ENCODE results near the gene CRISPLD2.

CRISPLD2 gene

DNA sequence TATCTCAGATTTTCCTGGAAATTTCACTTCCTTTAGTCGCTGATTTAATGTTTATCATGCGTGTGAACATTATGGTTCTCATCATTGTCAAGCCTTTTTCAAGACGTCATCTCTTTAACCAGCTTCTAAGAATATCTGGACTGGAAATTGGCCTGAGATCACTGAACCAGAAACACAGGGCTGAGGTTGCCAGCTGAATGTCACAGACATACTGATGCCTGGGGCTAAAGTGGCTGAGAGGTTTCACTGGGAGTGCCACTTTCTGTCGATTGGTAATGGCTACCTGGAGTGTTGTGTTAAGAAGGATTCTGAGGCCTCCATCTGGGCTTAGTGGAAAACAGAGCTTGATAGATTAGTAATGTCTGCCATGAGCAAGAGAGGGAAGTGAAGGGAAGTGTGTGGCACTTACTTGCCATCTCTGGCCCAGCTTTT lies 54.2 kb downstream of the CRISPLD2 start:
- H3K4me3 ChIP-seq (ENCODE audit: low read depth, low read length), result no peak overlapping the region
- no peak for DNase-seq (ENCODE audit: low read depth)

DNA sequence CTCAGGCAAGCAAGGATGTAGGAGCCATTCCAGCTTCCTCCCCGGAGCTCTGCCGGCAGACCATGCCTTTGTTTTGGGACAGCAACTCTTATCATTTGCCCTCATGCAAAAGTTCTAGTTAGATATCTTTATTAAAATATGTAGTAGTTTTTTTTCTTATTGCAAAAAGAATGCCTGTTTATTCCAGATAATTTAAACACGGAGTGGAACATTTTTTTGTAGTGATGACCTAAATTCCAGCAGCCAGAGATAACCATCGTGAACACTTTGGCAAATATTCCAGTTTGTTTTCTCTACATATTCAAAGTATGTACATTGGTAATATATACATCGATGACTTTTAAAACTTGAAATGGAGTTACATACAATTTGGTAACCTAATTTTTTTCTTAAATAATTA lies 54.8 kb downstream of the CRISPLD2 start:
- H3K4me3 ChIP-seq (ENCODE audit: low read depth, low read length), result no peak overlapping the region
- no peak for DNase-seq (ENCODE audit: low read depth)

DNA sequence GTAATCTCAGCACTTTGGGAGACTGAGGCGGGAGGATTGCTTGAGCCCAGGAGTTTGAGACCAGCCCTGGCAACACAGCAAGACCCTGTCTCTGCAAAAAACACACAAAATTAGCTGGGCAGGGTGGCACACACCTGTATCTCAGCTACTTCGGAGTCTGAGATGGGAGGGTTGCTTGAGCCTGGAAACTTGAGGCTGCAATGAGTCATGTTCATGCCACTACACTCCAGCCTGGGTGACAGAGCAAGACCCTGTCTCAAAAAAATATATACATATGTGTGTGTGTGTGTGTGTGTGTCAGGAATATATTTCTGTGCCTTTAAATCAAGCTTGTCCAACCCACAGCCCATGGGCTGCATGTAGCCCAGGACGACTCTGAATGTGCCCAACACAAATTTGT lies 55.2 kb downstream of the CRISPLD2 start:
- DNase-seq (ENCODE audit: low read depth), result no peak
- no peak overlapping the region for H3K4me3 ChIP-seq (ENCODE audit: low read depth, low read length)

DNA sequence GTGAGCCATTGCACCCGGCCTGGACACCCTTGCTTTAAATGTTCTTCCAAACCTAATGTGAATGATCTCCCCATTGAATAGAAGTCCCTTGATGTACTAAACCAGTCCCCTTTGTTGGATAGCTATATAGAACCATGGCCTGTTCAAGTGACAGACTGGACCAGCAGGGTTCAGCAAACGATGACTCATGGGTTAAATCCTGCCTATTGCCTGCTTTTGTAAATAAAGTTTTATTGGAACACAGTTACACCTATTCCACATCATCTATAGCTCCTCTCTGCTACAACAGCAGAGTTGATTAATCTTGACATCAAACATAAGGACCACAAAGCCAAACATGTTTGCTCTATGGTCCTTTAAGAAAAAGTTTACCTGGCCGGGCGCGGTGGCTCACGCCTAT lies 56.1 kb downstream of the CRISPLD2 start:
- H3K4me3 ChIP-seq (ENCODE audit: low read depth, low read length), result no peak overlapping the region
- no peak for DNase-seq (ENCODE audit: low read depth)

DNA sequence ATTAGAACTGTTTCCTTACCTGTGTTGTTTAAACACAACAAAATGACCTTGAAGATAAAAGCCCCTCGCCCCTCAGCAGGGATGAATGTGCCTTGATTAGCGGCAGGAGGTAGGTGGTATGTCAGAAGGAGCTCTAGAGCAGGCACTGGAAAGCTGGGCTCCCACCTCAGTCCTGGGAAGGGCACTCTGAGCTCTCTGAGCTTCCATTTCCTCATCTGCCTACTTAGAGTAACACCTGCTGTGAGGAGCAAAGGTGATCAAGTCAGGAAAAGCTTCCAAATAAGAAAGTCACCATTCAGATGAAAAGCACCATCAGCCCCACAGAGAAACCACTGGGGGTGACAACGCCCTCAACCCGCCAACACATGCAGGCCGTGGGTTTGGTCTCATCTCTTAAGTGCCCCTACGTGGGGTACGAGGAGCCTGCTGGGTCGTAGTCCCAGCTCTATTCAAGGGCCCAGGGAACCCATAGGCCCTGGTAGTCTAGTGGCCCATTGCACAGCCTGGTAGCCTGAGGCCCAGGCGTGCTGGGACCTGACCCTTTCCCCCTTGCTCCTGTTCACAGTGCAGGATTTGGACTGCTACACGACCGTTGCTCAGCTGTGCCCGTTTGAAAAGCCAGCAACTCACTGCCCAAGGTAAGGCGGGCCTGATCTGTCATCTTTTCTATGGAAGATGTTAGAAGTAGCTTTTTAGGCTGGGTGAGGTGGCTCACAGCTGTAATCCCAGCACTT lies 57.3 kb downstream of the CRISPLD2 start:
- no peak for DNase-seq (ENCODE audit: low read depth)
- no peak overlapping the region for H3K4me3 ChIP-seq (ENCODE audit: low read depth, low read length)

DNA sequence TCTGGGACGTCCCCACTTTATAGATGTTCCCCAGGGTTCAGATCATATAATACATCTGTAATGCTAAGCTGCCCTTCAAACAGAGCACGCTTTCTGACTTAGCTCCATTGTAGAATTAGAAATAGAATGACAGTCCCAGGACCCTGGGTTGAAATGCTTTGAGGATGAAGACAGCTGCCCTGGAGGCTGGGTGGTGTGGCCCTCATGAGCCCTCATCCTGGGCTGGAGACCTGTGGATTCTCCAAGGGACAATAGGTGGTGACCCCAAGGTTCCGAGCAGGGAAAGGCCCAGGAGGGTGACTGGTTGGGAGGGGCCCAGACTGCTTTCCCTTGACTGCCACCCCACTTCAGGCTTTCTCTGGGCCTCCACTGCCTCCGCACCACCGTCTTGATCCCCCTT lies 59.0 kb downstream of the CRISPLD2 start:
- DNase-seq (ENCODE audit: low read depth), result no peak
- H3K4me3 ChIP-seq (ENCODE audit: low read depth, low read length), result no peak overlapping the region

DNA sequence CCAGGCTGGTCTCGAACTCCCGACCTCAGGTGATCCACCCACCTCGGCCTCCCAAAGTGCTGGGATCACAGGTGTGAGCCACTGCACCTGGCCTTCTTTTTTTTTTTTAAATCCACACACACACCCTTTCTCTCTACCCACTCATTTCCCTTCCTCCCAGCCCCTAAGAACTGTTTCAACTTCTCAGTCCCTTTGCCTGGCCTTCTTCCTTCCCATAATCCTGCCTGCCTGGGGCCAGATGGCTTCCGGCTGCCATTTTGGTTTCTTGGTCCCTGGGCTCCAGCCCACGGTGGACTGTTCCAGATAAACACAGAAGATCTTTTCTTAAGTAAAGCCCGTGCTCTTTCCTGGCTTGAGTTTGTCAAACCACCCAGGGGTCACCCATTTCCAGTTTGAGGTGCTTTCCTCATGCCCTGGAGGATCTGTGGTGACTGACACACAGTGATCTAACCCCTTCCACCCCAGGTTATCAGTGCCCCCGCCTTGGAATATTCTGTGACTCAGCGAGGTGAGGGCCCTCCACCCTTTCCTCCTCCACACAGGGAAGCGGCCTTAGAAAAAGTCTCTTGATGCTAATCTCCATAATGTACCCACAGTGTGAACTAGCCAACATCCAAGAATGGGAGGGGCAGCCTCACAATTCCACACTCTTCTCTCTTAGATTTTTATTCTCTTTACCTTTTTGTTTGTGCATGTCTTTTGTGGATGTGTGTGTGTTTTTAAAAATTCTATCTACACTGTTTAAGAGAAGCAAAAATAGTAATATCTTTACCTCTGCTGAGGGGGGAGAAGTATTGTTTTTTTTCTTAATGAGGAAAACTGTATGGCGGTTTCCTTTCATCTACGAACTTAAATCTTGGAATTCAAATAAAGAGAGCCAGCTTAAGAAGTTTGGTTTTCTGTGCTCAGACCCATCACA lies 60.0 kb downstream of the CRISPLD2 start:
- DNase-seq (ENCODE audit: low read depth), result no peak

DNA sequence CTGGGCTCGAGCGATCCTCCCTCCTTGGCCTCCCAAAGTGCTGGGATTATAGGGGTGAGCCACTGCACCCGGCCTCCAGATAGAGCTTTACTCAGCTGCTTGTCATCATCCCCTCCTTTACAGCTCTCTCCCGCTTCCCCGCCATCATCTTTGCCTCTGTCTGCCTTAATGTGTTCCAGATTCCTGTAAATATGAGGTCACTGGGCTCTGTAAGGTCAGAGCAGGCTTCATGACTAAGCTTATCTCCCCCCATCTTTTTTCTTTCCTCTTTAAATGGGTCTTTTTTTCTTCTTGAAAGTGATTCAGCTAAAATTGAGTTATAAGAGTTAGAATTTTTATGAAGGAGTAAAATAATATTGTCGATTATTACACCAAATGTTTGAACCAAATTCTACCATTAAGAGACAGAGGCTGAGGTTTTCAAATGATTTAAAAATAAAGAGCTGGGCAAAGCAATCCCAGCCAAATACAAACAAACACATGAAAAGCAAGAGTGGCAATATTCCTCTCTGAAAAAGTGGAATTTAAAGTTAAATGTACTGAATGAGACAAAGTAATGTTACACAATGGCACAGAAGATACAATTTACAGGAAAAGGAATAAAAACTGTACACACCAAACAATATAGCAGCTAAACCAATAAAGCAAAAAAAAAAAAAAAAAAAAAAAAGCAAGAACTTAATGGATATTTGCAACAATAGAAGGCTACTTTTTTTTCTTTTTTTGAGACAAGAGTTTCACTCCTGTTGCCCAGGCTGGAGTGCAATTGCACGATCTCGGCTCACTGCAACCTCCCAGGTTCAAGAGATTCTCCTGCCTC lies 62.1 kb downstream of the CRISPLD2 start:
- DNase-seq (ENCODE audit: low read depth), result peak; percentile 88

More for the DNA sequence above, 60.0 kb downstream of the CRISPLD2 start:
- H3K4me3 ChIP-seq (ENCODE audit: low read depth, low read length), result no peak overlapping the region

DNA sequence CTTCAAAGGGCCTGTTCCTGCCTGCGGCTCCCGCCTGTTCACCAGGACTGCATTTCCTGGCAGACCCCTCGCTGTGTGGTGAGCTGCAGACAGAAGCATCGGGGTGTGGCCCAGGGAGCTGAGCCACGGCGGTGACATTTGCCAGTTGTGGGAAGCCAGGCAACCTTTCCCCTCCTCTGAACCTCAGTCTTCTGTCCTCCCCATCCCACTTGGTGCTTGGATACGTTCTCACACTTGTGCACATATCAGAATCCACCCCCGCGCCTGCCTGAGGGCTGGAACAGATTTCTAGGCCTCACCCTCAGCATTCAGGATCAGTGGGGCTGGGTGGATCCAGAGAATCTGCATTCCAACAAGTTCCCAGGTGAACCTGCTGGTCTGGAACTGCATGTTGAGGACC lies 63.5 kb downstream of the CRISPLD2 start:
- no peak for DNase-seq (ENCODE audit: low read depth)
- no peak overlapping the region for H3K4me3 ChIP-seq (ENCODE audit: low read depth, low read length)

More for the DNA sequence above, 62.1 kb downstream of the CRISPLD2 start:
- no peak overlapping the region for H3K4me3 ChIP-seq (ENCODE audit: low read depth, low read length)

DNA sequence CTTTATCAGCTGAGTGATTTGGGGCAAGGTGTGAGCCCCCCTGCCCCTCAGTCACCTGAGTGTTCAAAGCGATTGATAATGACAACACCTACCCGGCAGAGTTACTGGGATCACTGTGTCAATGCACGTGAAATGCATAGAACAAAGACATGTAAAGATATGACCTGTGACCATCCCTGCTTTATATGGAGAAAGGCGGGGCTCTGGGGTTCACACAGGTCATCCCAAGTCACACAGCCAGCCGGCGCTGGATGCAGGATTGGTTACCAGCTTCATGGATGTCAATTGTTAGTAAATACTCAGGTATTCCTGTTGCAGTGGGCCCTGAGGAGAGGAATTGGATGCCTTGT lies 64.4 kb downstream of the CRISPLD2 start:
- no peak overlapping the region for H3K4me3 ChIP-seq (ENCODE audit: low read depth, low read length)

DNA sequence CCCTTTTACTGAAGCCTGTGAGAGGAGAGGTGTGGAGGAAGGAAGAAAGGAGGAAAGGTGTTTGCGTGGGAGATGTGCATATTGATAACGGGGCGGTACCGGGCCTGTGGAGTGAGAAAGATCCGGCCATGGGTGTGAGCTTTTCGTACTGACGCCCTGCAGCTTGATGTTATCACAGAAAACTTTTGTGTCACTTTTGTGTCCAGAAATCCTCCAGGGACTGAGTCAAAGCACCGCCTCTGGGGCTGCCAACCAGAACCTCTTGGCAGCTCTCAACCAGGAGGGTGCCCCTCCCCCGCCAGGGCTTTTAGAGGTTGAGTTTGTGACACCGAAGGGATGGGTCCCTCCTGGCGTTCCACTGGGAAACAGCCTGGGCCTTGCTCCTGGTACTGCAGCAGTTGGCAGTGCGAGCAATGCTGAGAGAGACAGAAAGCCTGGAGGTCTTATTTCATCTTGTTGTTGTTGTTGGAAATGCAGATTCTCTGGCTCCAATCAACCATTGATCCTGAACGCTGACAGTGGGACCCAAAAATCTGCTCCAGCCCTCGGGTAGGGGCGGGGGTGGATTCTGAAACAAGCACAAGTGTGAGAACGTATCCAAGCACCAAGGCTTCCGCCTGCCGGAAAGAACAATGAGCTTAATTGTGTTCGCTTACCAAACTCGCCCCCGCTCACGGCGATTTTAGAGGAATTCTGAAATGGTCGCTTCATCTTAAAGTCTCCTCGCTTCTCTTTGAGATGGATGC lies 65.0 kb downstream of the CRISPLD2 start:
- DNase-seq (ENCODE audit: low read depth), result no peak
- no peak overlapping the region for H3K4me3 ChIP-seq (ENCODE audit: low read depth, low read length)

More for the DNA sequence above, 64.4 kb downstream of the CRISPLD2 start:
- no peak for DNase-seq (ENCODE audit: low read depth)

DNA sequence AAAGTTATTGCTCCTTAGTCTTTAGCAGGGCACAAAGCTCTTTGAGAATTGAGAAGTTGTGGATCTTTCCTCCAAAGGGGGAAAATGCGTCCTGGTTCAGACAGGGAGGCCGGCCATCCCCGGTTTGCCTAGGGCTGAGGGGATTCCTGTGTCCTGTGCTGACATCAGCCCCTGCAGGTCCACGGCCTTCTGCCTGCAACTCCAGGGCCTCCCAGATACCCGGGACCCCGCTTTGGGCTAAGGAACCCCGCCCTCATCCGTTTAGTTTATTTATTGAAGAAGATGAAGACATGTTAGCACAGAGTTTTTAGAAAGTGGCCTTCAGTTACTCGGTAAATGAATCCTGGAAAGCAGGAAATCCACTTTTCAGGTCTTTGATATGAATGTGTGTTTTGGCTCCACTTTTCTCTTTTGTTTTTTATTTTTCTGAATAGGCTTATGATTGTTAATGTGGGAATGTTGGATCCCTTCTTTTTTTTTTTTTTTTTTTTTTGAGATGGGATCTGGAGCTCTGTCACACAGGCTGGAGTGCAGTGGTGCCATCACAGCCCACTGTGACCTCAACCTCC lies 65.6 kb downstream of the CRISPLD2 start:
- H3K4me3 ChIP-seq (ENCODE audit: low read depth, low read length), result no peak overlapping the region
- no peak for DNase-seq (ENCODE audit: low read depth)

DNA sequence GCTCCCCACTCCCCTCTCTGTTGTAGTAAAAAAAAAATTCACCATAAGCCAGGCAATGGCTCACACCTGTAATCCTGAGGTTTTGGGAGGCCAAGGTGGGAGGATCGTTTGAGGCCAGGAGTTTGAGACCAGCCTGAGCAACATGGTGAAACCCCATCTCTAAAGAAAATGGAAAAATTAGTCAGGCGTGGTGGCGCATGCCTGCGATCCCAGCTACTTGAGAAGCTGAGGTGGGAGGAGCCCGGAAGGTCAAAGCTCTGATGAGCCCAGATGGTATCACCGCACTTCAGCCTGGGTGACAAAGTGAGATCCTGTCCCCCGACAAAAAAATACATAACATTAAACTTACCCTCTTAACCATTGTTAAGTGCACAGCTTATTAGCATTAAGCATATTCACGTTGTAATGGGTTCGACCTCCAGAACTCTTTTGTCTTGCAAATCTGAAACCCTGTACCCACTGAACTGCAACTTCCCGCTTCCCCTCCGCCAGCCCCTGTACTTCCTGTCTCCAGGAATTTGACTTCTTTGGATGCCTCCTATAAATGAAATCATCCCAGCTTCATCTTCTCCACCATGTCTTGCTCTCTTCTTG lies 66.8 kb downstream of the CRISPLD2 start:
- no peak overlapping the region for H3K4me3 ChIP-seq (ENCODE audit: low read depth, low read length)
- no peak for DNase-seq (ENCODE audit: low read depth)

DNA sequence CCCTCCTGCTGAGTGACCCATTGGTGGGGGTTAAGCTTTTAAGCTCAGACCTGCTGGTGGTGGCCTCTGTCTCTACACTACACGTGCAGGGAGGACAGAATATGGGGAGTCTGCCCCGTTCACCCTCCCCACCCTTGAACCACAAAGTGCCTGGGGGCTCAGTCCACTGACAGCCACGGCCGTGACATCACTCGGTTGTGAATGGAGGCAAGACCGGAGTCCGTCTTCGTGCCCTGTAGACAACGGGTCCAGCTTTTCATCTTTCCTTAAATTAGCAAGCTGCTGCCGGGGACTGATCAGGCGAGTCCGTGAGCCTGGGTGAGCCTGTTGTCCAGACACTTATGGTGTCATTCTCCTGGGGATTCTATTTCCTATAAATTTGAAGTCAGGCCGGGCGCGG lies 67.4 kb downstream of the CRISPLD2 start:
- no peak overlapping the region for H3K4me3 ChIP-seq (ENCODE audit: low read depth, low read length)
- no peak for DNase-seq (ENCODE audit: low read depth)

DNA sequence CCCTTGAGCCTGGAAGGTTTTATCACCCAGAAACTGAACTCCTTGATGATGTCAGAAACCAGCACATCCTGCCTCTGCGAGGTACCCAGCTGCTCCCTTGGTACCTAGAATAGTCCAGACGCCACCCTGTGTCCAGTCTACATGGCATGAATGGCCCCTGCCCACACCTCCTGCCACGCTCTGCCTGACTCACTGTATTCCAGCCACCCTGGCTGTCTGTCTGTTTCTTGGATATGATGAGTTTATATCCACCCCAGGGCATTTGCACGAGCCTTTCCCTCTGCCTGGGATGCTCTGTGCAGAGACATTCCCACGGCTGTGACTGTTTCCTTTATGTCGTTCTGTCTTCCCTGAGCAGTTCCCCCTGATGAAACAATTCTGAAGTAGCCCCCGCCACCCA lies 68.7 kb downstream of the CRISPLD2 start:
- H3K4me3 ChIP-seq (ENCODE audit: low read depth, low read length), result no peak overlapping the region
- DNase-seq (ENCODE audit: low read depth), result no peak

DNA sequence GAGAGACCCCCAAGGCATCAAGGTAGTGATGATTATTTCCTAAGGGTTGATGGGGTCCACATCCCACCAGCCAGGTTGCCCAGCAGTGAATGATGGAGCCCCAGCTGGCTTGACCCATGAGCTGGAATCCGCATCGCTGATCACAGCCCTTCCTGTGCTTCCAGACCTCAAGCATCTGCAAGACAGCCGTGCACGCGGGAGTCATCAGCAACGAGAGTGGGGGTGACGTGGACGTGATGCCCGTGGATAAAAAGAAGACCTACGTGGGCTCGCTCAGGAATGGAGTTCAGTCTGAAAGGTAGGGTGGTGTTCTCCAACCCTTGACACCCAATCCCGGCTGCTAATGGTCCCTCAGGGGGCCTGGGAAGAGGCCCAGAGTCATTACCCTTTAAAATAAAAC lies 69.3 kb downstream of the CRISPLD2 start:
- DNase-seq (ENCODE audit: low read depth), result no peak
- H3K4me3 ChIP-seq (ENCODE audit: low read depth, low read length), result no peak overlapping the region

DNA sequence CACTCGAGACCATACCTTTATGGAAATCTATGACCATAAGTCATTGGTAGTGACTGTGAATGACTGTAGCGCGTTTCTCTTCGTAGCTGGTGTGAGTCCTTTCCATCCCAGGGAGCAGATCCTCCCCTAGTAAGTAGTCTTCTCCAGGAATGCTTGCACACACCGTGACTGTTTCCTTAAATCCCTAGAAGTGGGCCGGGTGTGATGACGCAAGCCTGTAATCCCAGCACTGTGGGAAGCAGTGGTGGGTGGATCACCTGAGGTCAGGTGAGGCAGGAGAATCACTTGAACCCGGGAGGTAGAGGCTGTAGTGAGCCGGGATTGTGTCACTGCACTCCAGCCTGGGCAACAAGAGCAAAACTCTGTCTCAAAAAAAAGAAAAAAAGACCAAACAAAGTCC lies 70.6 kb downstream of the CRISPLD2 start:
- no peak for DNase-seq (ENCODE audit: low read depth)
- no peak overlapping the region for H3K4me3 ChIP-seq (ENCODE audit: low read depth, low read length)

DNA sequence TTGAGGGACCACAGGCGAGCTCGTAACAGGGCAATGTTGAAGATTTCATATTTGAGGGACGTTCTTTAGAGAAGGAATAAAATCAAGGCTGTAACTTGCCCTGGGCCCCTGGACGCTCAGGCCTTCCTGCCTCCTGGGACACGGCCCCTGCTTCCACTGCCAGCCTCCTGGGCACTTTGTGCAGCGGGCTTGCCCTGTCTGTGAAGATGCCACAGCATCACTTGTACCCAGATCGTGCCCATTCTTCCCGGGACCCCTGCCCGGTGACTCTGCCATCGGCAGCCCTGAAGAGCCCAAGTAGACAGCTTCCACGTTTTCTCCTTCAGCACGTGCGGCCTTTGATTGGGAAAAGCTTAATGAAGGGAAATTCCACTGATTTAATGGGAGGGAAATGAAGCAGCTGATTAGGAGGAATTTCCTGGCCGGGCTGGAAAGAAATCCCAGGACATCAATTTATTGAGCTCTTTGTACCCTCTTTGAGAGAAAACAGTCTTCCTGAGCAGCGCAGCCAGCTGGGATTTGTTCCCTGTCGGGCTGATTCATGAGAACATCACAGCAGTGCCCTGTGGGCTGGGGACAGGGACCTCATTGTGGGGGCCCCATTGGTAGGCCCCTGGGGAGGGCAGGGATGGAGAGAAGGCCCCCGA lies 71.5 kb downstream of the CRISPLD2 start:
- no peak overlapping the region for H3K4me3 ChIP-seq (ENCODE audit: low read depth, low read length)
- DNase-seq (ENCODE audit: low read depth), result no peak
